GM12875 (cell line): Measurements from ENCODE around the gene RESP18.
"Not testable (repeated sequence)": the region's sequence is repeated elsewhere in the genome, so short reads cannot be mapped to it uniquely, and the experiment has no call there.

ENCODE experiments used
- H3K4me3 ChIP-seq: one replicate; pipeline ENCODE4 v1.5.1; 2011; ENCODE audit warnings: low read depth, low read length, control low read depth
- TF ChIP-seq, protein P1 (sequence below): IDR thresholded peaks from 2 replicates; pipeline ENCODE4 v1.5.1; 2011; ENCODE audit warnings: low read depth, mild to moderate bottlenecking, control low read depth, inconsistent platforms, low read length, moderate library complexity, borderline replicate concordance; ENCODE audit not compliant: insufficient read depth

The RESP18 gene

DNA sequence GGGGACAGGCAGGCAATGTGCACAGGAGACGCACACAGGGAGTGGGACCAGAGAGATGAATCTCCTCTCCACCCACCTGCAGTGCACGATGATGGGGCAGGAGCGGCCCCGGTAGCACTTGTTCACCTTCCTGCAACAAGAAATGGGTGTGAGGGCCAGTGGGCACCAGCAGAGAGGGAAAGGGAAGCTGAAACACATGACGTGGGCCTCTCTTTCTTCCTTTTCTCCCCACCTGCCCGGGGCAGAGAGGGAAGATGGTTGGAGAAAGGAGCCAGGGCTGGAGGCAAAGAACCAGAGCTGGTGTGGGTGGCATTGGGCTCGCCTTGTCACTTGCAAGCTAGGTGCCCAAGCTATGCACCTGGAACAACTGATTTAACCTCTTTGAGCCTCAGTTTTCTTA lies 41.1 kb downstream of the RESP18 start:
- H3K4me3 ChIP-seq: no peak overlapping the region
- TF ChIP-seq, protein P1, sequence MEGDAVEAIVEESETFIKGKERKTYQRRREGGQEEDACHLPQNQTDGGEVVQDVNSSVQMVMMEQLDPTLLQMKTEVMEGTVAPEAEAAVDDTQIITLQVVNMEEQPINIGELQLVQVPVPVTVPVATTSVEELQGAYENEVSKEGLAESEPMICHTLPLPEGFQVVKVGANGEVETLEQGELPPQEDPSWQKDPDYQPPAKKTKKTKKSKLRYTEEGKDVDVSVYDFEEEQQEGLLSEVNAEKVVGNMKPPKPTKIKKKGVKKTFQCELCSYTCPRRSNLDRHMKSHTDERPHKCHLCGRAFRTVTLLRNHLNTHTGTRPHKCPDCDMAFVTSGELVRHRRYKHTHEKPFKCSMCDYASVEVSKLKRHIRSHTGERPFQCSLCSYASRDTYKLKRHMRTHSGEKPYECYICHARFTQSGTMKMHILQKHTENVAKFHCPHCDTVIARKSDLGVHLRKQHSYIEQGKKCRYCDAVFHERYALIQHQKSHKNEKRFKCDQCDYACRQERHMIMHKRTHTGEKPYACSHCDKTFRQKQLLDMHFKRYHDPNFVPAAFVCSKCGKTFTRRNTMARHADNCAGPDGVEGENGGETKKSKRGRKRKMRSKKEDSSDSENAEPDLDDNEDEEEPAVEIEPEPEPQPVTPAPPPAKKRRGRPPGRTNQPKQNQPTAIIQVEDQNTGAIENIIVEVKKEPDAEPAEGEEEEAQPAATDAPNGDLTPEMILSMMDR: no peak

DNA sequence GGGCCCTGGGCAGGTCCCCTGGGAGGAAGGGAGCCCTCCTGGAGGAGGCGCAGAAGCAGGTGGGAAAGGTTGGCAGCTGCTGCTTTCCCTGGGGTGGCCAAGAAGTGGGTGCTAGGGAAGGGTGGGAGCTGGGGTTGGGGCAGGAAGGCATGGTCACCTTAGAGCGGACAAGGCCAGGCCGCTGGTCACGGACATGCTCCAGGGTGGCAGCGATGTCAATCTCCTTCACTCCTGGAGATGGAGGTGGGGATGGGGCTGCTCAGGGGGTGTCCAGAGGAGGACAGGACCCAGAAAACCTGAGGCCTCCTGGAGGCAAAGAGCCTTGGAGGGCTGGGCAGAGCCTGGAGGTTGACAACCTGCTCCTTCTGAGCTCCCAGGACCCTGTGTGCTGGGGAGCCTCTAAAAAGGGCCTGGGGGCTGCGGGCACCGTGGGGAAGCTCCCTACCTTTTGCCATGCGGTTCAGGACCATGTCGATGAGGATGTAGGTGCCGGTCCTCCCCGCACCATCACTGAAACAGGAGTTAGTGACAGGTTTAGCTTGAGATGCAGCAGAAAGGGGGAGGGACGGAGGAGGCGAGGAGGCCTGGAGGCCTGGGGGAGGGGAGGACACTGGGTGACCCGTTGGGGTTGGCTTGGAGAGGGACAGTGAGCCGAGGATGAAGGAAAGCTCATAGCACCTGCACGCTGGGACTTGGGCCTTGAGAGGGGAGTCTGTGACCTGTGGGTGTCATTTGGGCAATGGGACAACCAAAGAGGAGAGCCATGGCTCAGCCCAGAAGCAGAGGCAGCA lies 42.0 kb downstream of the RESP18 start:
- TF ChIP-seq, protein P1: no peak
- H3K4me3 ChIP-seq: no peak overlapping the region

DNA sequence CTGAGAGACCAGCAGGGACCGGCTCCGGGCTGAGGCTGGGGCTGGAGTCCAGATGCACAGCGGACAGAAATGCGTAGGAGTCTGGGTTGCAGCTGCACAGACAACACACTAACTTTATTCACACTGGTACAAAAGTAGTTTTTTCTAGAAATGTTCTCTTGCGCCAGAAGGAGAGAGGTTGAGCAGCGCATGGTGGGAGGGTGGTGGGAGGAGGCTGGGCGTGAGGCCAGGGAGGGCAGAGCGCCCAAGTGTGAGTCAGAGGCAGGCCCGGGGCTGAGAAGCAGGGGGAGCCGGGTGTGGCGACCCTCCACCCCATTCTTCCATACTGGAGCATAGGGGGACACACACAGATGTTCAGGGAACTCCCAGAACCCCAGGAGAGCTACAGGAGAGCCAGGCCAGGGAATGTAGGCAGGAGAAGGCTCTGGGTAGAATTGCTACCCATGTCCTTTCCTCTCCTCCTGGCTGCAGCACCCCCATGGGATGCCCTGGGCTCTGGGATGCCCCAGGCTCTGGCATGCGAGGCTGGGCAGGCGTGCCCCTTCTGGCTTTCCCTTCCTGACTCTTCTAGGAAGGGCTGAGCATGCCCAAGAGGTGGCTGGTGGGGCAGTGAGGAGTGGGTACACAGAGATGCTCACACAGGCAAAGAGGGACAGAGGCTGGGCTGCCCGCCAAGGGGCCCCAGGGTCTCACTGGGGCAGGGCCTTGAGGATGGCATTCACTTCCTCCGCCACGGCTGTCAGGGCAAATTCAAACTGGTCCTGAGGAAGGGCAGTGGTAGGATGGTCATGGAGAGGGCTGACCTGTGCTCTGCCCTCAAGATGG lies 42.8 kb downstream of the RESP18 start:
- H3K4me3 ChIP-seq: no peak overlapping the region
- TF ChIP-seq, protein P1: no peak

DNA sequence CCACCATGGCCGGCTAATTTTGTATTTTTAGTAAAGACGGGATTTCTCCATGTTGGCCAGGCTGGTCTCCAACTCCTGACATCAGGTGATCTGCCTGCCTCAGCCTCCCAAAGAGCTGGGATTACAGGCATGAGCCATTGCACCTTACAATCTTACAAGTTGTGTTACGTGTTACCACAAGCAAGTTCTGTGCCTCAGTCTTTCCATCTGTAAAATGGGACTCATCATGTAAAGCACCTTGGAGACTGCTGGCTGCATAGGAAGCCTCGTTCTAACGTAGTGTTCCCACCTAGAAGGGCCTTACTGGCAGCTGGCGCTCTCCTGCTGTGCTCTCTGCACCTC lies 43.4 kb downstream of the RESP18 start:
- no peak overlapping the region for H3K4me3 ChIP-seq
- TF ChIP-seq, protein P1: no peak

DNA sequence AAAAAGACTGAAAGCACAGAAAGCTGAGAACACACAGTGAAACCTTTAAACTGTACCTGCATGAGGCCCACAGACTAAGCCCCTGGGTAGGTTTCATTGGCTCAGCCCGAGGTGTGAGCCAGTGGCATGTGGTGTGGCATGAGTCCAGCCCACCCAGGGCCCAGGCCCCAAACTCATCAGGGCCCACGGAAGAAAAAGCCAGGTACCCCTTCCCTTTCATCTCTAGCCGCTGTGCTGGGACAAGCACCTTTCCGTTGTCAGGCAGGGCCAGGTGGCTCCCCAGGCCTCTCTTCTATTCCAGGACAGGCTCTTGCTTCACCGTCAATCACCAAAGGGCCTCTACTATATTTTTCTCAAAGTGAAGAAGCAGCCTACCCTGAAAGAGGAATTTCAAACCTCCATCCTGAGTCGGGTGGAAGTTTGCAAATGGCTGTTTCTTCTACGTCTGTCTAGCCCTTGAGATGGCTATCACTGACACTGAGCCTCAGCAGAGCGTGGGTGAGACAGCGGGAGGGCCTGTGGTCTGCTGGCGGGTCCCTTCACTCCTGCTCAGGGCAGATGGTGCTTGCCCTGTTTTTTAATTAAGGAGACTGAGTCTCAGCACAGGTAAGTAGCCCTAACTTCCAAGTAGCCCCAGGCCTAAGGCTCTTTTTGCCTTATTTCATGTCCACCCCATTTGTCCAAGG lies 44.8 kb downstream of the RESP18 start:
- TF ChIP-seq, protein P1: no peak
- no peak overlapping the region for H3K4me3 ChIP-seq

- H3K4me3 ChIP-seq: not testable (repeated sequence)
Observed at GRCh38 chr2:219287116-219287440, 45.5 kb downstream of the RESP18 start.

- TF ChIP-seq, protein P1: no peak
Observed at GRCh38 chr2:219286436-219287115, 46.0 kb downstream of the RESP18 start.

More at GRCh38 chr2:219286436-219287115, 46.0 kb downstream of the RESP18 start:
- no peak overlapping the region for H3K4me3 ChIP-seq
